ENCODE results near the gene TNFRSF9.
"Not testable (repeated sequence)": the region's sequence is repeated elsewhere in the genome, so short reads cannot be mapped to it uniquely, and the experiment has no call there.

DNA sequence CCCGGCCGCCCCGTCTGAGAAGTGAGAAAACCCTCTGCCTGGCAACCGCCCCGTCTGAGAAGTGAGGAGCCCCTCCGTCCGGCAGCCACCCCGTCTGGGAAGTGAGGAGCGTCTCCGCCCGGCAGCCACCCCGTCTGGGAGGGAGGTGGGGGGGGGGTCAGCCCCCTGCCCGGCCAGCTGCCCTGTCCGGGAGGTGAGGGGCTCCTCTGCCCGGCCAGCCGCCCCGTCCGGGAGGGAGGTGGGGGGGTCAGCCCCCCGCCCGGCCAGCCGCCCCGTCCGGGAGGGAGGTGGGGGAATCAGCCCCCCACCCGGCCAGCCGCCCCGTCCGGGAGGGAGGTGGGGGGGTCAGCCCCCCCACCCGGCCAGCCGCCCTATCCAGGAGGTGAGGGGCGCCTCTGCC is 12.2 kb upstream of the TNFRSF9 start:
- TF ChIP-seq, protein P1, sequence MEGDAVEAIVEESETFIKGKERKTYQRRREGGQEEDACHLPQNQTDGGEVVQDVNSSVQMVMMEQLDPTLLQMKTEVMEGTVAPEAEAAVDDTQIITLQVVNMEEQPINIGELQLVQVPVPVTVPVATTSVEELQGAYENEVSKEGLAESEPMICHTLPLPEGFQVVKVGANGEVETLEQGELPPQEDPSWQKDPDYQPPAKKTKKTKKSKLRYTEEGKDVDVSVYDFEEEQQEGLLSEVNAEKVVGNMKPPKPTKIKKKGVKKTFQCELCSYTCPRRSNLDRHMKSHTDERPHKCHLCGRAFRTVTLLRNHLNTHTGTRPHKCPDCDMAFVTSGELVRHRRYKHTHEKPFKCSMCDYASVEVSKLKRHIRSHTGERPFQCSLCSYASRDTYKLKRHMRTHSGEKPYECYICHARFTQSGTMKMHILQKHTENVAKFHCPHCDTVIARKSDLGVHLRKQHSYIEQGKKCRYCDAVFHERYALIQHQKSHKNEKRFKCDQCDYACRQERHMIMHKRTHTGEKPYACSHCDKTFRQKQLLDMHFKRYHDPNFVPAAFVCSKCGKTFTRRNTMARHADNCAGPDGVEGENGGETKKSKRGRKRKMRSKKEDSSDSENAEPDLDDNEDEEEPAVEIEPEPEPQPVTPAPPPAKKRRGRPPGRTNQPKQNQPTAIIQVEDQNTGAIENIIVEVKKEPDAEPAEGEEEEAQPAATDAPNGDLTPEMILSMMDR (IDR thresholded peaks at IDR 0.05) = not testable (repeated sequence)
- TF ChIP-seq EP300 (IDR thresholded peaks at IDR 0.05) = not testable (repeated sequence)
